ENCODE data around the gene IRF2BPL.

The IRF2BPL gene

GRCh38 chr14:77009014-77009413 is 19.5 kb downstream of the IRF2BPL start:
- no peak for DNase-seq

DNA sequence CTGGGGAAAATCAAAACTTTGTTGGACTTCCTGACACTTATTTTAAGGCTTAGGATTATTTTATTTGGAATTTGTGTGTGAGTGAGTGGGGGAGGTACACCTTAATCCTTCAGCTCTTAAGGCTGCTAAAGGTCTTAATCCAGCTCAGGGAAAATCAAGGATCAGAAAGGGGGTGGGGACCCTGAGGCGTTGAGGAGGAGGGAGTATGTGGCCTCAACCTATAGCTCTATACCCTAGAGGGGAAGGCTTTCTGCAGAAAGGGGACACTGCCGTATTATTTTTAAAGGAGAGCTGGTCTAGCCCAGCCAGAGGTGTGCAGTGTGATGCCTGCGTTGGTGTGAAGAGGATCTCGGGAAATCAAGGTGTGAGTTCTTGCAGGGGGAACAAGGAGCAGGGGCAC is 20.0 kb downstream of the IRF2BPL start:
- no peak for DNase-seq

DNA sequence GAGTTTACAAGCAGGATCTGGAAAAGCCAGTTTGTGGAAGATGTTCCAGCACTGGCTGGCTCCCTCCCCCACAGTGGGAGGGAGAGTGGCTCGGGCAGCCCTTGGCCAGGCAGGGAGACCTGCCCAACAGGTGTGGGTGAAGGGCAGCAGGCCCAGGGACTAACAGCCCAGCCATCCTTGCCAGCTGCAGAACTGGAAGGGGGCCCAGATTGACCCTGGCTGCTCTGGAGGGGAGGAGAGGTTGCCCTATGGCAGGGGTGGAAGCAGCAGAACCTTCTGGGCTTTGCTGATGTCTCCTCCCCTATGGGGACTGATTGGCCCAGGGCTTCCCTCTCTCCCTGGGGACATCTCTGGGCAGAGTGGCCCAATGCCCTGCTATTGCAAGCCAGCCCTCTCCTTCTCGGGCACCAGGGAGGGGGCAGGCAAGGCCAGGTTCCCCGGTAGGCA is 20.5 kb downstream of the IRF2BPL start:
- DNase-seq: no peak

- no peak for DNase-seq
Measured at GRCh38 chr14:77007183-77007974, 21.1 kb downstream of the IRF2BPL start.

GRCh38 chr14:77006132-77006531 is 22.4 kb downstream of the IRF2BPL start:
- no peak for DNase-seq

DNA sequence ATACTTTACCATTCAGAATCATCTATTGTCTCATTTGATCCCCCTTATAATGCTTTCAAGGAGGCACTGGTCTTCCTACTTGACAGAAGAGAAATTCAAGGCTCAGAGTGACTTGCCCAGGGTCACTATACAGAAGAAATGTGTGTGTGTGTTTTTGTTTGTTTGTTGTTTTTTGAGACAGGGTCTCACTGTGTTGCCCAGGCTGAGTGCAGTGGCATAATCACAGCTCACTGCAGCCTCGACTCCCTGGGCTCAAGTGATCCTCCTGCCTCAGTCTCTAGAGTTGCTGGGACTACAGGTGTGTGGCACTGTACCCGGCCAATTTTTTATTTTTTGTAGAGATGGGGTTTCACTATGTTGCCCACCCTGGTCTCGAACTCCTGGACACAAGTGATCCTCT is 22.9 kb downstream of the IRF2BPL start:
- DNase-seq: no peak

- DNase-seq: no peak
Measured at GRCh38 chr14:77004711-77005460, 23.6 kb downstream of the IRF2BPL start.

GRCh38 chr14:77003960-77004710 is 24.4 kb downstream of the IRF2BPL start:
- DNase-seq: no peak

DNA sequence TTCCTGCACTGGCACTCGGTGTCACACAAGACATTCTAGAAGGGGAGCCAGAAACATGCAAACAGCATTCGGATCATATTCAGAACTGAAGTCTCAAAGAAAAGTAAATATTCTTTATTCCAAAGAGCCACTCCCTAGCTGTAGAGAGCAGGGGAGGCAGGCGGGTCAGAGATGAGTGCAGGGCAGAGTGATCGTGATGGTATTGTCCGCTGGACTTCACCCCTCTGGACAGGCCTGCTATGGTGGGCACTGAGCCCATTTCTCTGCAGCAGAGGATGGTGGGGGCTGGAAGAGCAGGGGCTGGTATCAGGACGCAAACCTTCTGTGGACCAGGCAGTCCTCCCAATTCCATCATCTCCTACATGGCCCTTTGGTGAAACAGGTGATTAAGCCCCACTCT is 25.6 kb downstream of the IRF2BPL start:
- no peak for DNase-seq

- DNase-seq: no peak
Measured at GRCh38 chr14:77002335-77002734, 26.2 kb downstream of the IRF2BPL start.

DNA sequence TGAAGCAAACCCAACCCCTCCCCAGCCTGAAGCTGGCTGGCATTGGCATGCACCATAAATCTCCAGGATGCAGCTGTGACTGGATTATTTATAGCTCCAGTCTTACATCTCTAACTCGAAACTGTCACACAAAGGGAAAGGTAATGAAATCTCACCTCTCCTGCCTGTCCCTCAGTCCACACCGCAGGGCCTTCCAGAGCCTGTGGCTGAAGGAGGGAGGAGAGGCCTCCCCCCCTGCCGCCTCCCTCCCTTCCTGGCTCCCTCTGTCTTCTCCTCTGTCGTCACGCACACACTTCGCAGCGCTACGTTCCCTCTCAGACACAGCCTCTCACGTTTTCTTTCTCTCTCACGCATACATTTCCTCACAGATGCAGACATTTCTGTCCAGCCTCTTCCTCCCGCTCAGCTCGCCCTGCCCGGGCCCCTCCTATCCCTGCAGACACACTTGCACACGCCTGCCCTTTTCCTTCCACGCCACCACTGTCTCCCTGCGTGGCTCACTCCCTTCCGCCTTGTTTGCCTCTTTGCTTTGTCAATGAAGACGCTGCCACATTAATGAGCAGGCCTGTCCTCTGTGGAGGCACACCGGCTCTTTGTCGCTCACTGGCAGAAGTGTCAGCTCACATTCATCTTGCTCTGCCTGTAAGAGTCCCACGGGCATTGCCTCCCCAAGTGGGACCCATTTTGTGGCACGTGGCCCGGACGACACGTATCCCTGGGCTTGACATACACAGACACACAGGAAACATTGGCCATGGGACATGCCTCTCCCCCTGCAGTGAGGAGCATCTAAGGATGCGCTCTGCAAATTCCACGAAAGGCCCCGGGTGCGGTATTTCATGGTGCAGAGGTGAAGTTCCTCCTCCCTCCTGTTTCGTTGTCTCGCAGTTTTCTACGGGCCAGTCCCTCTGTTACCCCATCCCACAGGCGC is 27.9 kb downstream of the IRF2BPL start:
- DNase-seq: no peak

DNA sequence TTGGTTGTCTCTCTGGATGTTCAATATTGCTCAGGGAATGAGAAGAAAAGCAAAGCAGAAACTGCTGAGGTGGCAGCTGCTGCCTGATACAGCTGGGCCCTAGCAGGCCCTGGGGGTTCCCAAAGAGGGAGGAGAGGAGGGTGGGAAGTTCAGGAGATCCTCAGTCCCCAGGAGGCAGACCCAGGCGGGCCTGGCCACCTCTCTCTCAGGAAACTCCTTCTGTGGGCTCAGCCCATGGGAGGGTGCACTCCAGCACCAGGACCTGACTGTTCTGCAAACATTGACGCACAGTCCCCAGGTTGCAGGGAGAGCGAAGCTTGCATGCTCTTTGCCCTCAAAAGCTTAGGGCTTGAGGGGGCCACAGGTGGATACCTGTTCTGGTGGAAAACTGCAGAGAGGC is 29.6 kb downstream of the IRF2BPL start:
- DNase-seq: no peak

DNA sequence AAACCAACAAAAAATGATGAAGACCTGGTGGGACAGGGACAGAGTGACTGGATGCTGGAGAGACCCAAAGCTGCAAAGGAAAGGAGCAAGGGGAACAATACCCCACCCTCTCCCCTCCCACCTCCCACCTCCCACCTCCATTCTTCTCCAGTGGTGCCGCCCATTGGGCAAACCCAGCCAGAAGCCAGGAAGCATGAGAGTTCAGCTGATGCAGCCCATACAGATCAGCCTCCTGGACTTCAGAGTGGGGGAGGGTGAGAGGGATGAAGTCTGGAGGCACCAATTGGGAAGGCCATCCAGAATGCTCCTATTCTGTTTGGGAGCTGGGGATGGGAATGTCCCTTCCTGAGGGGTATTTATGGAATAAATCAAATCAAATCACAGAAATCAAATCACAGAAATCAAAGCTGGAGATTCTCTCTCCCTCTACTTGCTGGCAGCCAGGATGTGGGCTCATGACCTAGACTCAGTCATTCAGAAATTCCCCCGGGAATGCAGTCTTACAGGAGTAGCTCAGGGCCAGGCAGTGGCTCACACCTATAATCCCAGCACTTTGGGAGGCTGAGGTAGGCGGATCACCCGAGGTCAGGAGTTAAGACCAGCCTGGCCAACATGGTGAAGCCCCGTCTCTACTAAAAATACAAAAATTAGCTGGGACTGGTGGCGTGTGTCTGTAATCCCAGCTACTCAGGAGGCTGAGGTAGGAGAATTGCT is 31.1 kb downstream of the IRF2BPL start:
- no peak for DNase-seq

DNA sequence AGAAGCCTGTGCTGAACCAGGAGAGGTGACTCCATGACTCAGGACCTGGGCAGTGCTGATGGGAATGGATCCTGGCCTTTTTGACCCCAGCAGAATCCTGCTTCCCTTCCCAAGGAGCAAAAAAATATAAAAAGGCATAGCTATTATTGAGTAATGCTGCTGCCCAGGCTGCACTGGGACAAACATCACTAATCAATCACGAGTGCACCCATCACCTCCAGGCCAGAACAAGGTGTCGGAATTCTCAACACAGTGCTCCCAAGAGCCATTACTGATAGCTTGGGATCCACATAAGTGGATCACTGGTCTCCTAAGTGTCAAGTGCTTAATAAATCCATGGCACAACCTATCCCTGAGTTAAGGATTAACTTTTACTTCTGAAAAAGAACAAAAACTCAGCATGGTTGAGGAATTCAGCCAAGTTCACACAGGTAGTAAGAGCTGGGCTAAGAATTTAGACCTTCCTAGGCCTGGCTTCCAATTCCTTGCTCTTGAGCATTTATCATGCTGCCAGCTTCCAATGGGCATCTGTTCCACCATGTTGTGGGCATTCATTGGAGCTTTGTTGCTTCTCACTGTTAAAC is 31.9 kb downstream of the IRF2BPL start:
- DNase-seq: no peak

- peak; percentile 59 to 62 for DNase-seq
Measured at GRCh38 chr14:76995279-76996035, 33.1 kb downstream of the IRF2BPL start.

- no peak for DNase-seq
Measured at GRCh38 chr14:76993752-76994151, 34.8 kb downstream of the IRF2BPL start.

DNA sequence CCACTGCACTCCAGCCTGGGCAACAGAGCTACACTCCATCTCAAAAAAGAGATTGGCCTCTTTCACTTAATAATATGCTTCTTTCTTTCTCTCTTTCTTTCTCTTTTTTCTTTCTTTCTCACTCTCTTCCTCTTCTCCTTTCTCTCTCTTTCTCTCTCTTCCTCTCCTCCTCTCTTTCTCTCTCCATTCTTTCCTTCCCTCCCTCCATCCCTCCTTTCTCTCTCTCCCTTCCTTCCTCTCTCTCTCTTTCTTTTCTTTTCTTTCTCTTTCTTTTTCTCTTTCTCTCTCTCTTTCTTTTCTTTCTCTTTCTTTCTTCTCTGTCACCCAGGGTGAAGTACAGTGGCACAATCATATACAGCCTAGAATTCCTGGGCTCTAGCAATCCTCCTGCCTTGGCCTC is 38.4 kb downstream of the IRF2BPL start:
- no peak for DNase-seq

DNA sequence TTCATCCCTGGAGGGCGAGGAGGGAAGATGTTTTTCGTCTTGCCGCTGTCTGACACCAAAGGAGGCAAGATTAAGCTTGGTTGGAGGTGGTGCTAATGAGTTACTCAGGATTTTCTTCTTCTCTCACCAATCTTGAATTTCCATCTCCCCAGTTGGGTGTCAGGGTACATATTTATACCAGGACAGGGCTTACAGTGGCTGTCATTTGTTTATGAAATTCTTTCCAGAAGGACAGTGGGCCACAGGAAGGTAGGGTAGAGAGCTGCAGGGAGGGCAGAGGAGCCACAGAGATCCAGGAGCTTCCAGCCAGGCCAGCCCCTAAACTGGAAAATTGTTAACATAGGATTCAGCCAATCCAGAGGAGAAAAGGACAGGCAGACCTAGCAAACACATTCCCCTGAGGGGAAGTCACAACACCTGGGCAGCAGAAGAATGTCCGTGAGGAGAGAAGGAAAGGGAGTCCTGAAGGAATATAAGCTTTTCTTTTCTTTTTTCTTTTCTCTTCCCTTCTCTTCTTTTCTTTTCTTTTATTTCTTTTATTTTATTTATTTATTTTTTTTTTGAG is 40.5 kb downstream of the IRF2BPL start:
- DNase-seq: no peak

- no peak for DNase-seq
Measured at GRCh38 chr14:76986231-76986565, 42.3 kb downstream of the IRF2BPL start.

DNA sequence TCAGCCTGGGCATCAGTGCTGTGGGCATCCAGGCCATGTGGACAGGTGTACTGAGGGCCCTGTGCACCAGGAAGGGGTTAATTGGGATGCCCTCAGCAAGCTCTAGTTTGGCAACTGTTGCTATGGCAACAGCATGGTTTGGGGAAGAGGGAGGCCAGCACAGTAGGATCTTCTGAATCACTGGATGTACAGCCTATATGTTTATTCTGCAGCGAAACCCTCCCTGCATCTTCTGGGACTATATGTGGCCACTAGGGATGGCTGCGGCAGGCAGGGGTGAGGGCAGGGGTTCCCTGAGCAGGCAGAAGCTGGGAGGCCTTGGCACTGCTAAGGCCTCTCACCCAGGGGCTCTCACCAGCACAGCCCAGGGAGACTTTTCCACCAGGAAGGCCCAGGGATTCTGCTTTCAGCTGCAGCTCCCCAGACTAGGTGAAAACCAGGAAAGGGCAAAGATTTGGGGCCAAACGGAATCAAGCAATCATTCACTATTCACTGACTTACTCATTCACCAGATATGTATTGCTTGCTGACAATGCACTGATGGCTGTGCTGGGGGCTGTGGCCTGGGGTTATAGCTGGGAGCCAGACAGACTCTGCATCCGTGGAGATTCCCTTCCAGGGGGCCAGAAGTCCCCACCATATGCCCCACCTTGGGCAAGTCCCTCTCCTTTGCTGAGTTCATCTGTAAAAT is 42.8 kb downstream of the IRF2BPL start:
- no peak for DNase-seq

All from activated T-cell treated with anti-CD3 and anti-CD28 coated beads, Interleukin-2, amount 50 U/mL, for 48 hours (primary cell).